ENCODE data around the gene CCNH.

GRCh38 chr5:87433945-87434344 lies 21.2 kb upstream of the CCNH start:
- TF ChIP-seq CTCF (IDR thresholded peaks at IDR 0.05; ENCODE audit: insufficient read depth, low read length) (no peak), POLR2AphosphoS5 (IDR thresholded peaks at IDR 0.05; ENCODE audit: low read depth) (no peak)

All from HL-60 (cell line).